Upper lobe of left lung (tissue), 6 donors: Measurements from ENCODE around the gene NUPR1. TPM values are rescaled to one million over a fixed set of nuclear protein-coding genes. Genes with fewer than 3 reads are reported as not detected.
A peak's percentile ranks its signal among the peaks of the same experiment; 100 is the strongest.

Experiments used
- ATAC-seq, 2 donors: fragments of 200-7000 bp; cut with Tn5 transposase; one replicate each; pipeline ENCODE4 v1.9.1; 2022; ENCODE audit warnings: mild to moderate bottlenecking in 2 of 2, moderate library complexity in 2 of 2; ENCODE audit not compliant: low FRiP score in 2 of 2
- DNase-seq, 2 donors: peaks; one replicate each; pipeline ENCODE4 v3.0.0-alpha.2; 2019 to 2020
- H3K27ac ChIP-seq, 4 donors: fragments of 200-600 bp; sonication (generic); one replicate each; pipeline ENCODE4 v1.5.1; 2016 to 2019
- H3K27me3 ChIP-seq, 4 donors: fragments of 200-600 bp; sonication (generic); one replicate each; pipeline ENCODE4 v1.5.1; 2017 to 2019
- H3K36me3 ChIP-seq, 4 donors: fragments of 200-600 bp; sonication (generic); one replicate each; pipeline ENCODE4 v1.5.1; 2016 to 2019
- H3K4me1 ChIP-seq, 4 donors: fragments of 200-600 bp; sonication (generic); one replicate each; pipeline ENCODE4 v1.5.1; 2018 to 2019
- H3K4me3 ChIP-seq, 4 donors: fragments of 200-600 bp; sonication (generic); one replicate each; pipeline ENCODE4 v1.5.1; 2017 to 2019; ENCODE audit warnings: mild to moderate bottlenecking in 2 of 4, moderate library complexity in 1 of 4
- H3K9me3 ChIP-seq, 4 donors: fragments of 200-600 bp; sonication (generic); one replicate each; pipeline ENCODE4 v1.5.1; 2018 to 2019
- EP300 ChIP-seq, 4 donors: sonication (generic); formaldehyde crosslinking; IDR thresholded peaks; one replicate each; pipeline ENCODE4 v1.5.1; 2017; ENCODE audit warnings: antibody characterized with exemption in 4 of 4, control low read depth in 2 of 4
- POLR2A ChIP-seq, 4 donors: fragments of 450-650 bp; IDR thresholded peaks; one replicate each; pipeline ENCODE4 v1.5.1; 2016 to 2017; ENCODE audit warnings: antibody characterized with exemption in 4 of 4, mild to moderate bottlenecking in 2 of 4
- POLR2AphosphoS5 ChIP-seq, 2 donors: sonication (generic); formaldehyde crosslinking; IDR thresholded peaks; one replicate each; pipeline ENCODE4 v1.5.1; 2017; ENCODE audit warnings: antibody characterized with exemption in 2 of 2
- WGBS, 2 donors: methylation state at CpG; one replicate each; pipeline ENCODE4 v1.1.5; 2017 to 2018; 5-methylcytosine and 5-hydroxymethylcytosine counted together
- total RNA-seq, 6 donors: library from RNA; depleted of rRNA in 4 of 6; stranded (reverse); fragments of >200 nt in 4 of 6; gene quantifications; one replicate each; pipeline versions ENCODE4 v1.1.0 to v1.2.1, GENCODE V29; 2016 to 2021
- TF ChIP-seq, protein P1 (sequence below), 6 experiments: fragments of 450-650 bp in 4 of 6; fragments of 200-600 bp in 2 of 6; sonication (generic) in 2 of 6; IDR thresholded peaks; one replicate each; pipeline ENCODE4 v1.5.1; 2016 to 2019; ENCODE audit warnings: antibody characterized with exemption in 6 of 6
- donor health status: DM: no; HTN: no; CAD: no; lungs with moderate emphysema.
- donor health status: DM: no; HTN: yes; CAD: no; lungs with severe emphysema.

The NUPR1 gene
- total RNA-seq, 6 donors from 2014 or later, result 34.1 to 294 (median 119) TPM

DNA sequence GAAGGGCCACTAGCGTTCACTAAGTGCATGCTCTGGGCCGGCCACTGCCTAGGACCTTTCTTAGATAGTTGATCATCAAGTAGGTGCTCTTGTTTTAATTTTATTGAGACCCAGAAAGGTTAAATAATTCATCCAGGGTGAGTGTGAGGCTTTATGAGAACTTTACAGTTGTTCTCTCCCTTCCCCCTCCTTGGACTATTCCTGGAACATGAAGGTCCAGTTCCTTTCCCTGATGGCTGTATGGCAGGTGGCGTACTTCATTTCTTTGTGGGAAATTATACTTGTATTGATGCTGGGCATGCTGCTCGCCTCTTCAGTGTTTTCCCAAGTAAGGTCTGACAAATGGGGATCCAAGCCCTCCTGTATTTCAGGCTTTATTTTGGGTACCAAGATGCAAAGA is 23.4 kb upstream of the NUPR1 start:
- H3K9me3 ChIP-seq, result peaks cover 0 to under 1% (median 0%) of the 10 kb centered on the region in 4 donors
- peaks cover 18 to 23% (median 22%) of the 10 kb centered on the region in 4 donors for H3K4me1 ChIP-seq
- 78 to 88% methylated on average over 4 of the region's 4 CpGs for WGBS, 2 donors
- no peak overlapping the region for H3K4me3 ChIP-seq
- peaks cover 0 to 20% (median 9%) of the 10 kb centered on the region in 4 donors for H3K36me3 ChIP-seq
- ATAC-seq, result no peak
- no peak for TF ChIP-seq POLR2AphosphoS5 (IDR thresholded peaks at IDR 0.05)
- TF ChIP-seq EP300 (IDR thresholded peaks at IDR 0.05), result no peak
- TF ChIP-seq, protein P1, sequence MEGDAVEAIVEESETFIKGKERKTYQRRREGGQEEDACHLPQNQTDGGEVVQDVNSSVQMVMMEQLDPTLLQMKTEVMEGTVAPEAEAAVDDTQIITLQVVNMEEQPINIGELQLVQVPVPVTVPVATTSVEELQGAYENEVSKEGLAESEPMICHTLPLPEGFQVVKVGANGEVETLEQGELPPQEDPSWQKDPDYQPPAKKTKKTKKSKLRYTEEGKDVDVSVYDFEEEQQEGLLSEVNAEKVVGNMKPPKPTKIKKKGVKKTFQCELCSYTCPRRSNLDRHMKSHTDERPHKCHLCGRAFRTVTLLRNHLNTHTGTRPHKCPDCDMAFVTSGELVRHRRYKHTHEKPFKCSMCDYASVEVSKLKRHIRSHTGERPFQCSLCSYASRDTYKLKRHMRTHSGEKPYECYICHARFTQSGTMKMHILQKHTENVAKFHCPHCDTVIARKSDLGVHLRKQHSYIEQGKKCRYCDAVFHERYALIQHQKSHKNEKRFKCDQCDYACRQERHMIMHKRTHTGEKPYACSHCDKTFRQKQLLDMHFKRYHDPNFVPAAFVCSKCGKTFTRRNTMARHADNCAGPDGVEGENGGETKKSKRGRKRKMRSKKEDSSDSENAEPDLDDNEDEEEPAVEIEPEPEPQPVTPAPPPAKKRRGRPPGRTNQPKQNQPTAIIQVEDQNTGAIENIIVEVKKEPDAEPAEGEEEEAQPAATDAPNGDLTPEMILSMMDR (IDR thresholded peaks at IDR 0.05), result no peak
- no peak for TF ChIP-seq POLR2A (IDR thresholded peaks at IDR 0.05)
- H3K27me3 ChIP-seq, result no peaks in the 10 kb centered on the region
- peak overlapping the region; percentile 19 to 62 (median 48) for H3K27ac ChIP-seq
- DNase-seq, result no peak

DNA sequence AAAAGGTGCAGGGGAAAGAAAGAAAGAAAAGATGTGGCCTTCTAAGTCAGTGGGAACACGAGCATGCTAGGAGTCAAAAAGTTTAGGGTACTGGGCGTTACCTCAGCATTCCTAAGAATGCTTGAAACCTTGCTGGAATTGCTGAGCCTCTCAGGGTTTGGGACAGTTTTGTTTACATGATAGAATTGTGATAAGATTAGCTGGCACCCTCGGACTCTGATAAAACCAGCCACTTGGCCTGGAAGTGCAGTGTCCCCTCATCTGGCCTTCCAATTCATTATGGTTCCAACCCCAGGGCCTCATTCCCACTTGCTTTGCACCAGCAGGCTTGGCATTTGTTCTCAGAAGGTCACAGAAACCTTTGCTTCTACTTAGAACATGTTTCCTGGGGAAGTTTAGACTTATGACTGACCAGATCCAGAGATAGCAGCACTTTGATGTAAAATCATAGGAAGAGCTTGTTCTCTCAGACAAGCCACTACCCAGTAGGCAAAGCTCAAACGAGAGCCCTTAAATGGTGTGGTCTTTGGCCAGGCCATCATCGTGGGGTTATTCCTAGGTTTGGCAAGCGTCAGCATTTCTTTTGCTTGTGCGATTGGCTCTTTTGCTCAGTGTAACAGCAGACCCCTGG is 22.9 kb upstream of the NUPR1 start:
- Histone ChIP-seq H3K36me3 (peaks cover 0 to 26% (median 11%) of the 10 kb centered on the region in 4 donors), H3K9me3 (no peaks in the 10 kb centered on the region), H3K27me3 (no peaks in the 10 kb centered on the region), H3K4me1 (peaks cover 18 to 23% (median 22%) of the 10 kb centered on the region in 4 donors), H3K4me3 (no peak overlapping the region), H3K27ac (peak overlapping the region; percentile 45 to 68 (median 56))
- ATAC-seq, result peak in 1 of 2 donors; percentile 54
- 54 to 55% methylated on average over 7 of the region's 7 CpGs for WGBS, 2 donors
- no peak for DNase-seq
- TF ChIP-seq EP300 (IDR thresholded peaks at IDR 0.05), result no peak
- TF ChIP-seq POLR2A (IDR thresholded peaks at IDR 0.05), result no peak
- TF ChIP-seq, protein P1 (IDR thresholded peaks at IDR 0.05), result no peak
- no peak for TF ChIP-seq POLR2AphosphoS5 (IDR thresholded peaks at IDR 0.05)

DNA sequence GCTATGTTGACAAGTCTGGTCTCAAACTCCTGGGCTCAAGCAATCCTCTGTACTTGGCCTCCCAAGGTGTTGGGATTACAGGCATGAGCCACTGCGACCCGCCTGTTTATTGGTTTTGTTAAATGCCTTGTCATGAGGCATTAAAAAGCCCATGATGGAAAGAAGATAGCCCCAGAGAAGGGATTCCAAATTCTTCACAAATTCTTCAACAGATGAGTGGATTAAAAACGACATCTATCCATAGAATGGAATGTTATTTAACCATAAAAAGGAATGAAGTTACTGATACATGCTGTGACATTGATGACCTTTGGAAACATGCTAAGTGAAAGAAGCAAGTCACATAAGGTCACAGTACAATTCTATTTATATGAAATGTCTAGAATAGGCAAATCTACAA is 19.7 kb upstream of the NUPR1 start:
- TF ChIP-seq, protein P1 (IDR thresholded peaks at IDR 0.05), result no peak
- TF ChIP-seq EP300 (IDR thresholded peaks at IDR 0.05) (no peak), POLR2A (IDR thresholded peaks at IDR 0.05) (no peak), POLR2AphosphoS5 (IDR thresholded peaks at IDR 0.05) (no peak)
- H3K4me1 ChIP-seq, result peaks cover 27 to 40% (median 34%) of the 10 kb centered on the region in 4 donors
- WGBS, 2 donors, result 80 to 86% methylated on average over 3 of the region's 3 CpGs
- no peak overlapping the region for H3K4me3 ChIP-seq
- no peaks in the 10 kb centered on the region for H3K9me3 ChIP-seq
- DNase-seq, result no peak
- H3K27me3 ChIP-seq, result no peaks in the 10 kb centered on the region
- no peak for ATAC-seq
- no peak overlapping the region for H3K27ac ChIP-seq
- H3K36me3 ChIP-seq, result peaks cover 0 to 31% (median 14%) of the 10 kb centered on the region in 4 donors

DNA sequence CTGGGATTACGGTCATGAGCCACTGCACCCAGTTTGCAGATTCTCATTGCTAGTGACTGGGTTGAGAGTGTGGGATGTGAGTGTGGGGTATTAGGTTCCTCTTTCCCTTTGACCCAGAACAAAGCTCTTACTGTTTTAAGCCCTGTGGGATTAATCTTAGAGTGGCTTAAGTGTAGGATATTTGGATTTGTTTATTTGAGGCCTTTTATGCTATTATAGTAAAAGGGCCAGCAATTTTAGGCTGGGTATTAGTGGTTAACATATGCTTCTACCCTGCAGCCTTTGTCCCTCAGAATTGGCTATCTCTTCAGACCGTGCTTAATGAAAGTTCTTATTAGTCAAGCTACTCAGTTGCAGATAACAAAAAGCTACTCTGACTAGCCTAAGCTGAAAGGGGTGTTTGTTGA is 18.1 kb upstream of the NUPR1 start:
- H3K9me3 ChIP-seq, result no peaks in the 10 kb centered on the region
- ATAC-seq, result no peak

More for the DNA sequence above, 18.1 kb upstream of the NUPR1 start:
- no peak for DNase-seq
- Histone ChIP-seq H3K27me3 (no peaks in the 10 kb centered on the region), H3K4me3 (no peak overlapping the region), H3K4me1 (peaks cover 22 to 33% (median 27%) of the 10 kb centered on the region in 4 donors), H3K36me3 (peaks cover 0 to 31% (median 14%) of the 10 kb centered on the region in 4 donors), H3K27ac (peak overlapping the region in 1 of 4 donors; percentile 43)
- TF ChIP-seq, protein P1 (IDR thresholded peaks at IDR 0.05), result no peak
- no peak for TF ChIP-seq POLR2AphosphoS5 (IDR thresholded peaks at IDR 0.05)
- TF ChIP-seq POLR2A (IDR thresholded peaks at IDR 0.05), result no peak
- no peak for TF ChIP-seq EP300 (IDR thresholded peaks at IDR 0.05)
- WGBS, 2 donors, result 82 to 89% methylated on average over 2 of the region's 2 CpGs
